EH (cell line): Measurements from ENCODE around the gene LRP6.
A peak's percentile ranks its signal among the peaks of the same experiment; 100 is the strongest.
"Not testable (repeated sequence)": the region's sequence is repeated elsewhere in the genome, so short reads cannot be mapped to it uniquely, and the experiment has no call there.

Source experiments
- DNase-seq: peaks from one replicate; pipeline ENCODE4 v3.0.0-alpha.2; 2015; ENCODE audit warnings: low read depth

LRP6 gene

GRCh38 chr12:12121061-12121460 is 145.8 kb downstream of the LRP6 start:
- no peak for DNase-seq

GRCh38 chr12:12116677-12117076 is 150.2 kb downstream of the LRP6 start:
- DNase-seq: no peak

- DNase-seq: no peak
Observed at GRCh38 chr12:12115514-12115913, 151.3 kb downstream of the LRP6 start.

GRCh38 chr12:12110923-12111555 is 155.8 kb downstream of the LRP6 start:
- DNase-seq: not testable (repeated sequence)

GRCh38 chr12:12108441-12109058 is 158.3 kb downstream of the LRP6 start:
- DNase-seq: no peak

- no peak for DNase-seq
Observed at GRCh38 chr12:12107678-12108077, 159.2 kb downstream of the LRP6 start.

GRCh38 chr12:12099102-12099501 is 167.7 kb downstream of the LRP6 start:
- no peak for DNase-seq

GRCh38 chr12:12098691-12099015 is 168.2 kb downstream of the LRP6 start:
- DNase-seq: peak; percentile 63

GRCh38 chr12:12097891-12098690 is 168.8 kb downstream of the LRP6 start:
- peak; percentile 45 for DNase-seq

- peak; percentile 82 for DNase-seq
Observed at GRCh38 chr12:12095021-12095420, 171.8 kb downstream of the LRP6 start.

- DNase-seq: no peak
Observed at GRCh38 chr12:12094481-12094880, 172.4 kb downstream of the LRP6 start.

- DNase-seq: no peak
Observed at GRCh38 chr12:12091977-12092663, 174.7 kb downstream of the LRP6 start.

- DNase-seq: no peak
Observed at GRCh38 chr12:12091071-12091470, 175.8 kb downstream of the LRP6 start.

GRCh38 chr12:12088761-12089160 is 178.1 kb downstream of the LRP6 start:
- peak; percentile 64 for DNase-seq

GRCh38 chr12:12088147-12088546 is 178.7 kb downstream of the LRP6 start:
- DNase-seq: no peak

GRCh38 chr12:12087693-12088034 is 179.2 kb downstream of the LRP6 start:
- no peak for DNase-seq

GRCh38 chr12:12086973-12087692 is 179.7 kb downstream of the LRP6 start:
- DNase-seq: no peak

GRCh38 chr12:12086362-12086761 is 180.5 kb downstream of the LRP6 start:
- DNase-seq: no peak

GRCh38 chr12:12083688-12084087 is 183.2 kb downstream of the LRP6 start:
- no peak for DNase-seq

- DNase-seq: peak; percentile 71
Observed at GRCh38 chr12:12081836-12082497, 184.9 kb downstream of the LRP6 start.

GRCh38 chr12:12079291-12079690 is 187.6 kb downstream of the LRP6 start:
- DNase-seq: peak; percentile 63
